BJ (cell line): Measurements from ENCODE around the gene CCDC9B. TPM values are rescaled to one million over a fixed set of nuclear protein-coding genes. Genes with fewer than 3 reads are reported as not detected.
A peak's percentile ranks its signal among the peaks of the same experiment; 100 is the strongest.

Source experiments
- CTCF ChIA-PET: fragments of 350-600 bp; formaldehyde crosslinking; extraction: SDS; loops from one replicate; lab custom pipeline; 2021; ENCODE audit warnings: antibody characterized with exemption, inconsistent platforms; lab: Yijun Ruan, JAX
- POLR2A ChIA-PET: fragments of 300-600 bp; sonication (Branson Sonifier 250); formaldehyde crosslinking; extraction: SDS; loops from one replicate; lab custom pipeline; 2021; ENCODE audit warnings: antibody characterized with exemption; lab: Charles Lee
- DNase-seq: peaks from one replicate; pipeline ENCODE4 v3.0.0-alpha.2; 2011; ENCODE audit warnings: low read depth
- H3K27me3 ChIP-seq: 2 replicates; pipeline ENCODE4 v1.6.0; 2011; ENCODE audit warnings: low read length; ENCODE audit not compliant: control insufficient read depth, insufficient read depth
- H3K36me3 ChIP-seq: 2 replicates; pipeline ENCODE4 v1.5.1; 2011; ENCODE audit warnings: low read length; ENCODE audit not compliant: control insufficient read depth, insufficient read depth
- H3K4me3 ChIP-seq: 2 replicates; pipeline ENCODE4 v1.5.1; 2011; ENCODE audit warnings: low read depth, mild to moderate bottlenecking, control low read depth, low read length
- polyA plus RNA-seq: library from polyadenylated mRNA; depleted of rRNA; stranded (reverse); fragments of >200 nt; gene quantifications from 2 replicates; pipeline ENCODE4 v1.2.3, GENCODE V29; 2011
- TF ChIP-seq, protein P1 (sequence below): IDR thresholded peaks from 2 replicates; pipeline ENCODE4 v1.5.1; 2011; ENCODE audit warnings: low read depth, mild to moderate bottlenecking, control low read depth, inconsistent platforms, low read length, moderate library complexity; ENCODE audit not compliant: insufficient read depth

The CCDC9B gene
- polyA plus RNA-seq, 1 experiment = 5.0 TPM

DNA sequence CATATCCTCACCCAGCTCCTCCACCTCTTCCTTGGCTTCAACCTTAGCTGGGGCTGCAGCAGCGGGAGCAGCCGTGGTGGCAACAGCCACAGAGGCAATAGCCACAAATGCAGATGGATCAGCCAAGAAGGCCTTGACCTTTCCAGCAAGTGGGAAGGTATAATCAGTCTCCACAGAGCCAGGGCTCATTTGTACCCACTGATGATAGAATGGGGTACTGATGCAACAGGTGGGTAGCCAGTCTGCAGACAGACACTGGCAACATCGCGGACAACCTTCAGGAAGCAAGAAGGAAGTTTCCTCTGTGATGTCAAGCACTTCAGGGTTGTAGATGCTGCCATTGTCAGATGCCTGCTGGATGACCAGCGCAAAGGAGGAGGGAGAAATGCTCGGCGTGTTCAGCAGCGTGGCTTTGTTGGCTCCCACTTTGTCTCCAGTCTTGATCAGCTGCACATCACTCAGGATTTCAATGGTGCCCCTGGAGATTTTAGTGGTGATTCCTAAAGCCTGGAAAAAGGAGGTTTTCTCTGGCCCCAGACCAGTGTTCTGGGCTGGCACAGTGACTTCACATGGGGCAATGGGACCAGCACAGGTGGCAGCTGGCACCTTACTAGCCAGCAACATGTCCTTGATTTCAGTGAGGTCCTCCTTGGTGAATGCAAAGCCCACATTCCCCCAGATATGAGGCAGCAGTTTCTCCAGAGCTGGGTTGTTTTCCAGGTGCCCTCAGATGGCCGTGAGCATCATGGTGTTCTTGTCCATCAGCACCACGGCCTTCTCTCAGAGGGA lies 28.2 kb downstream of the CCDC9B start:
- H3K27me3 ChIP-seq = peaks cover 7% of the 10 kb centered on the region
- no peaks in the 10 kb centered on the region for H3K36me3 ChIP-seq
- ChIA-PET POLR2A (no interaction called here), CTCF (interaction anchor here (1.4 to 11.9 kb wide), 8 partner anchors 9 to 109 kb away, joined by 5 to 127 read pairs (median 20); partner anchors contain the start of genes CCDC9B and INAFM2)
- H3K4me3 ChIP-seq = no peak overlapping the region
- no peak for DNase-seq
- TF ChIP-seq, protein P1, sequence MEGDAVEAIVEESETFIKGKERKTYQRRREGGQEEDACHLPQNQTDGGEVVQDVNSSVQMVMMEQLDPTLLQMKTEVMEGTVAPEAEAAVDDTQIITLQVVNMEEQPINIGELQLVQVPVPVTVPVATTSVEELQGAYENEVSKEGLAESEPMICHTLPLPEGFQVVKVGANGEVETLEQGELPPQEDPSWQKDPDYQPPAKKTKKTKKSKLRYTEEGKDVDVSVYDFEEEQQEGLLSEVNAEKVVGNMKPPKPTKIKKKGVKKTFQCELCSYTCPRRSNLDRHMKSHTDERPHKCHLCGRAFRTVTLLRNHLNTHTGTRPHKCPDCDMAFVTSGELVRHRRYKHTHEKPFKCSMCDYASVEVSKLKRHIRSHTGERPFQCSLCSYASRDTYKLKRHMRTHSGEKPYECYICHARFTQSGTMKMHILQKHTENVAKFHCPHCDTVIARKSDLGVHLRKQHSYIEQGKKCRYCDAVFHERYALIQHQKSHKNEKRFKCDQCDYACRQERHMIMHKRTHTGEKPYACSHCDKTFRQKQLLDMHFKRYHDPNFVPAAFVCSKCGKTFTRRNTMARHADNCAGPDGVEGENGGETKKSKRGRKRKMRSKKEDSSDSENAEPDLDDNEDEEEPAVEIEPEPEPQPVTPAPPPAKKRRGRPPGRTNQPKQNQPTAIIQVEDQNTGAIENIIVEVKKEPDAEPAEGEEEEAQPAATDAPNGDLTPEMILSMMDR = no peak

DNA sequence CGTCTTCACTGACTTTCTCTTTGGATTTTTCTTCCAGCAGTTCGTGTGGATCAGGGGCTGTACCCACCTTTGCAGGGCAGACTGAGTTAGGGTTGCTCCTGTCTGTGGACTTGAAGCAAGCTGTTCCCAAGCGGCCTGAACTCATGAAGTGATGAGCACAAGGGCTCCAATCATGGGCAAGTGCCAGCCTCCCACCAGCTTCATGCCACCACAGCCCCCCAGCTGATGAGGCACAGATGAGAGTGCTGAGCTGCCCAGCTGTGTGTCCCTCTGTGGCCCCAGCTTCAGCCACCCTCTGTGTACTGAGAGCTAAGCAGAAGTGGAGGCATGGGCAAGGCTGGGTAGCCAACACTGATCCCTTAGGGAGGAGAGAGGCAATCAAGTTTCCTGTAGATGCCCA lies 29.7 kb downstream of the CCDC9B start:
- ChIA-PET POLR2A (no interaction called here), CTCF (interaction anchor here (1.0 to 11.9 kb wide), 12 partner anchors 9 to 111 kb away, joined by 3 to 127 read pairs (median 12); partner anchors contain the start of genes CCDC9B and INAFM2)
- Histone ChIP-seq H3K36me3 (no peaks in the 10 kb centered on the region), H3K27me3 (peaks cover 15% of the 10 kb centered on the region), H3K4me3 (no peak overlapping the region)
- TF ChIP-seq, protein P1 = no peak
- no peak for DNase-seq

DNA sequence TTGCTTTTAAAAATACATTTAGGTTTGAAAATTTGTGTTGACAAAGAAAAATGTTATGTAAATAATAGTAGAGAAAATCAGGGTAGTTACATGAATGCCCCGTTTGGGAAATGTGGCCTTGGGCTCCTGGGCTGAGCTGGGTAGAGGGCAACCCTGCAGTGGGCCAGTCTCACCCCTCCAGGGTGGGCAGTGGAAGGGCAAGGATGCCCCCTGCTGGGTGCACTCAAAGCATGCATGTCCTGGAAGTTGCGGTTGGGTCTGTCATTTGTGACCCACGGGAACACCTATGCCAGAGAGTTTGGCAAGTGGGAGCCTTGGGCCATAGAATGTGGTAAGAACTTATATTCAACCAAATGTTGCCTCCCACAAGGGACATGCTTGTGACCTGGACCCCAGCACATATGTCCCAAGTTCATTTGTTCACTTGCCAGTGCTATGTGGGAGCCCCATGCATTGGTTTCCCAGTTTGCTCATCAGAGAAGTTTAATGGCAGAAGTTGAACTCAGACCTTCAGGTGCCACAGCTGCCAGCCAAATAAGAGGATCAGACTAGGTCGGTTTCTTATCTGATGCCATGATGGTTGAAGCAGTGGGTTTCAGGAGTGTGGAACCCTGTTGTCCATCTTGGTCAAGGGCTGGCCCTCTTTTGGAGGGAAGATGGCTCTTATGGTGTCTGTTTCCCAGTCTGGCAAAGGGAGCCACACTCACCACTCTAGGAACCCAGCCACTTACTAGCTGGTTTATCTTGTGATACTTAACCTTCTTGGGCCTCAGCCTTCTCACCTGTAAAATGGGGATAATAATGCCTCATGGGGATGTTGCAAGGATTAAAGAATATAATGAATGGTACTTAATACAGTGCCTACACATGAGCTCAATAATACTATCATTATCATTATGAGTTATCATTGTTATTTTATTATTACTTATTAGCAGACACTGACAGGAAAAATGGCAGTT lies 30.5 kb downstream of the CCDC9B start:
- TF ChIP-seq, protein P1 = peak; percentile 66
- POLR2A ChIA-PET = no interaction called here
- CTCF ChIA-PET = interaction anchor here (0.7 to 11.9 kb wide), 19 partner anchors 8 to 265 kb away, joined by 3 to 127 read pairs (median 6); partner anchors contain the start of gene INAFM2
- Histone ChIP-seq H3K4me3 (no peak overlapping the region), H3K27me3 (peaks cover 18% of the 10 kb centered on the region), H3K36me3 (no peaks in the 10 kb centered on the region)
- DNase-seq = no peak

DNA sequence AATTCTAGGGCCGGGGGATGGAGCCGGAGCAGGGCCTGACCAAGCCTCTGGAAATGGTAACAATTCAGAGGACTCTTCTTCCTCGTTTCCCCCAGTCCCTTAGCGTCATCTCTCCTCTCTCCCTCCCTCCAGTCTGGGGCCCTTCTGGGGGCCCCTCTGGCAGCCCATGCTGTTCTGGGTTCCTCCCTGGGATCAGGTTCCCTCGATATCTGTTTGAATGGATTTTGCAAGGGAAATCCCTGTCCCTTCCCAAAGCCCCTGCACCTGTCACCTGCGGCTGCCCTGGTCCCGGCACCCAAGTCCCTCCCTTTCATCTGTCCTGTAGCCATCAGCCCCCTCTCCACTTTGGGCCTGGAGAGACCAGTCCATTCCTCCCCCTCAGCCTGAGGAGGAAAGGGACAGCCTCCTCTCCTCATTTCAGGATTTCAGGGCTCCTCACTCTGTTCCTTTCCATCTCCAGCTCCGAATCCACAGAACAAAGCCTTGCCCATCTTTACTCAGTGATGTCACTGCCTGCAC lies 31.3 kb downstream of the CCDC9B start:
- no peak overlapping the region for H3K4me3 ChIP-seq
- ChIA-PET POLR2A (no interaction called here), CTCF (interaction anchor here (0.7 to 11.9 kb wide), 16 partner anchors 7 to 264 kb away, joined by 3 to 127 read pairs (median 7); partner anchors contain the start of gene INAFM2)
- TF ChIP-seq, protein P1 = no peak
- peaks cover 20% of the 10 kb centered on the region for H3K27me3 ChIP-seq
- DNase-seq = no peak
- no peaks in the 10 kb centered on the region for H3K36me3 ChIP-seq
